Activated naive CD8-positive, alpha-beta T cell (primary cell): ENCODE measurements around the gene TNFRSF12A.
"Not testable (repeated sequence)": the region's sequence is repeated elsewhere in the genome, so short reads cannot be mapped to it uniquely, and the experiment has no call there.

Experiments
- H3K27ac Mint-ChIP-seq: one replicate; pipeline ENCODE4 v1.8.0; 2021; ENCODE audit warnings: mixed read lengths
- H3K27me3 Mint-ChIP-seq: one replicate; pipeline ENCODE4 v1.8.0; 2021; ENCODE audit warnings: mixed read lengths
- H3K36me3 Mint-ChIP-seq: one replicate; pipeline ENCODE4 v1.8.0; 2021; ENCODE audit warnings: mixed read lengths
- H3K4me1 Mint-ChIP-seq: one replicate; pipeline ENCODE4 v1.8.0; 2021; ENCODE audit warnings: low read depth, mixed read lengths
- H3K4me3 Mint-ChIP-seq: one replicate; pipeline ENCODE4 v1.8.0; 2021; ENCODE audit warnings: mild to moderate bottlenecking, mixed read lengths
- H3K9me3 Mint-ChIP-seq: one replicate; pipeline ENCODE4 v1.8.0; 2021; ENCODE audit warnings: low read depth, mixed read lengths

The TNFRSF12A gene

DNA sequence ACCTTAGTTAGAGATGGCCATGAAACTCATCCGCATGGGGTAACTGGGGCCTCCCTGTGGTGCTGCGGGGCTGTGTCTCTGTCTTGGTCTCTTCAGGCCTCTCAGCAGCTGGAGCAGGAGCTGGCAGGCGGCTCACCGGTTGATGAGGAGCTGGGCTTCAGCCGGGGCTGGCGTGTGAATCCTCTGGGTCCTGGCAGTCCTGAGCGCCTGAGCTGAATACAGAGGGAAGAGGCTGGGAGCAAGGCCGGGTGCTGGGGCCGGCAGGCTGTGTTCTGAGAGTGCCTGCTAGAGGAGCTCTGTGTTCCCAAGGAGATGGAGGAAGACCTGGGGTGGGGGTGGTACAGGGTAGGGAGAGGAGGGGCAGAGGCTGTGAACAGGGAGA, 35.6 kb downstream of the TNFRSF12A start:
- not testable (repeated sequence) for H3K27ac Mint-ChIP-seq
- peak overlapping the region; percentile 65 for H3K4me3 Mint-ChIP-seq

DNA sequence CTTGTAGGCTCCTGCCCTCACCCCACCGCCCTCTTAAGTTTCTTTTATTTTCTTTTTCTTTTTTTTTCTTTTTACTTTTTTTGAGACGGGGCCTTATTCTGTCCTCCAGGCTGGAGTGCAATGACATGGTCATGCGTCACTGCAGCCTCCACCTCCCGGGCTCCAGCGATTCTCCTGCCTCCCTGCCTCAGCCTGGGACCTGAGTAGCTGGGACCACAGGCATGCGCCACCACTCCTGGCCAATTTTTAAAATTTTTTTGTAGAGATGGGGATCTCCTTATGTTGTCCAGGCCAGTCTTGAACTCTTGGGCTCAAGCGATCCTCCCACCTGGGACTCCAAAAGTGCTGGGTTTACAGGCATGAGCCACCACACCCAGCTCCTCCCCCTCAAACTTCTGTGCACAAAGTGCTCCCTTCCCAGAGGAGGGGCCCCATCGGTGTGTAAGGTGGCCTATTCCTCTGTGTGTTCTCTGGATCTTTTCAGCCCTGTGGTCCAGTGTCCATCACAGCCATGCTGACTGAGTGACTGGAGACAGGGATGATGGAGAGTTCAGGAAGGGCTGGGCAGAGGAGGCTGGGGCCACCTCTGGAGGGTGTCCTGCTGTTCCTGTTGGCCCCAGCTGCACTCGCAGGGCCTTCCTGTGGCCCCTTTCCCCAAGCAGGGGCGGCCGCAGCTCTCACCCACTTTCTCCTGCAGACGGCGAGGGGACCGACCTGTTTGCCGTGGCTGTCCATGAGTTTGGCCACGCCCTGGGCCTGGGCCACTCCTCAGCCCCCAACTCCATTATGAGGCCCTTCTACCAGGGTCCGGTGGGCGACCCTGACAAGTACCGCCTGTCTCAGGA, 36.4 kb downstream of the TNFRSF12A start:
- no peaks in the 10 kb centered on the region for H3K9me3 Mint-ChIP-seq
- no peak overlapping the region for H3K27ac Mint-ChIP-seq
- no peak overlapping the region for H3K4me3 Mint-ChIP-seq
- peaks cover 2% of the 10 kb centered on the region for H3K36me3 Mint-ChIP-seq
- H3K4me1 Mint-ChIP-seq = peaks cover 43% of the 10 kb centered on the region
- H3K27me3 Mint-ChIP-seq = no peaks in the 10 kb centered on the region

More for the DNA sequence above, 35.6 kb downstream of the TNFRSF12A start:
- peaks cover 46% of the 10 kb centered on the region for H3K4me1 Mint-ChIP-seq
- H3K36me3 Mint-ChIP-seq, H3K9me3 Mint-ChIP-seq, H3K27me3 Mint-ChIP-seq: not testable (repeated sequence)

DNA sequence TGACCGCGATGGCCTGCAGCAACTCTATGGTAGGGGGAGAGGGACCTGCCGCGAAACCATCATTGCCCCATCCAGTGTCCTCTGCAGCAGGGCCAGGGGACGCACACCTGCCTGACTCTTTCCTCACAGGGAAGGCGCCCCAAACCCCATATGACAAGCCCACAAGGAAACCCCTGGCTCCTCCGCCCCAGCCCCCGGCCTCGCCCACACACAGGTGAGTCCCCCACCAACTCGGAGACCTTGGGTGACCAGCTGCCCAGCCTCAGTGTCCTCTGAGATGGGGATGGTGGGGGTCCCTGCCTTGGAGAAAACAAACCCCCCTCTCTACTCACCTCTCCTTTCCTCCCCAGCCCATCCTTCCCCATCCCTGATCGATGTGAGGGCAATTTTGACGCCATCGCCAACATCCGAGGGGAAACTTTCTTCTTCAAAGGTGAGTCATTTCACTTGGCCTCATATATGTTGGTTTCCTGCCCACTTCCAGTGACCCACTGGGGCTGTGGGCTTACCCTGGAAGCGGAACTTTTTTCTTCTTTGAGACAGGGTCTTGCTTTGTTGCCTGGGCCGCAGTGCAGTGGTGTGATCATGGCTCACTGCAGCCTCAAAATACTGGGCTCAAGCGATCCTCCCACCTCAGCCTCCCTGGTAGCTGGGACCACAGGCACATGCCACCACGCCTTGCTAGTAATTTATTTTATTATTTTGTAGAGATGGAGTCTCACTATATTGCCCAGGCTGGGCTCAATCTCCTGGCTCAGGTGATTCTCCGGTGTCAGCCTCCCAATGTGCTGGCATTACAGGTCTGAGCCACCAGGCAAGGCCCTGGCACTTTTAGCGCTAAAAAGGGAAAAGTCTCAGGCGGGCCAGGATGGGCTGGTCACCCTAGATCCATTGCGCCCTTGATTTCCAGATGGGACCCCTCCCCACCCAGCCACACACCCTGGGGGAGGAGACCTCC, 37.3 kb downstream of the TNFRSF12A start:
- H3K27me3 Mint-ChIP-seq = no peaks in the 10 kb centered on the region
- peak overlapping the region; percentile 10 for H3K27ac Mint-ChIP-seq
- H3K4me3 Mint-ChIP-seq = peak overlapping the region; percentile 42
- H3K9me3 Mint-ChIP-seq = no peaks in the 10 kb centered on the region
- H3K36me3 Mint-ChIP-seq = peaks cover 2% of the 10 kb centered on the region
- H3K4me1 Mint-ChIP-seq = peaks cover 42% of the 10 kb centered on the region

DNA sequence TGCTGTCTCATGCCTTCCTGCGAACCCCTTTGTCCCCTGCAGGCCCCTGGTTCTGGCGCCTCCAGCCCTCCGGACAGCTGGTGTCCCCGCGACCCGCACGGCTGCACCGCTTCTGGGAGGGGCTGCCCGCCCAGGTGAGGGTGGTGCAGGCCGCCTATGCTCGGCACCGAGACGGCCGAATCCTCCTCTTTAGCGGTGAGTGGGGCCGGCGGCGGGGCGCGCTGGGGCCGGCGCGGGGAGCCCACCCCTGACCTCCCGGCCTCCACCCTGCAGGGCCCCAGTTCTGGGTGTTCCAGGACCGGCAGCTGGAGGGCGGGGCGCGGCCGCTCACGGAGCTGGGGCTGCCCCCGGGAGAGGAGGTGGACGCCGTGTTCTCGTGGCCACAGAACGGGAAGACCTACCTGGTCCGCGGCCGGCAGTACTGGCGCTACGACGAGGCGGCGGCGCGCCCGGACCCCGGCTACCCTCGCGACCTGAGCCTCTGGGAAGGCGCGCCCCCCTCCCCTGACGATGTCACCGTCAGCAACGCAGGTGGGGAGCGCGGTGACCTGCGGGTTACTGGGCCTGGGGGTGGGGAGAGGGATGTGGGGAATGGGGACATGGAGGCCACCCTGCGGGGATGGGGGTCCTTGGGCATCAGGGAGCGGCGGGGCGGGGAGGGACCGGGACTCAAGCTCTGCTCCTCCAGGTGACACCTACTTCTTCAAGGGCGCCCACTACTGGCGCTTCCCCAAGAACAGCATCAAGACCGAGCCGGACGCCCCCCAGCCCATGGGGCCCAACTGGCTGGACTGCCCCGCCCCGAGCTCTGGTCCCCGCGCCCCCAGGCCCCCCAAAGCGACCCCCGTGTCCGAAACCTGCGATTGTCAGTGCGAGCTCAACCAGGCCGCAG, 38.2 kb downstream of the TNFRSF12A start:
- Mint-ChIP-seq H3K36me3 (peaks cover 2% of the 10 kb centered on the region), H3K27ac (no peak overlapping the region), H3K4me1 (peaks cover 43% of the 10 kb centered on the region), H3K27me3 (no peaks in the 10 kb centered on the region), H3K4me3 (peak overlapping the region; percentile 82), H3K9me3 (no peaks in the 10 kb centered on the region)

DNA sequence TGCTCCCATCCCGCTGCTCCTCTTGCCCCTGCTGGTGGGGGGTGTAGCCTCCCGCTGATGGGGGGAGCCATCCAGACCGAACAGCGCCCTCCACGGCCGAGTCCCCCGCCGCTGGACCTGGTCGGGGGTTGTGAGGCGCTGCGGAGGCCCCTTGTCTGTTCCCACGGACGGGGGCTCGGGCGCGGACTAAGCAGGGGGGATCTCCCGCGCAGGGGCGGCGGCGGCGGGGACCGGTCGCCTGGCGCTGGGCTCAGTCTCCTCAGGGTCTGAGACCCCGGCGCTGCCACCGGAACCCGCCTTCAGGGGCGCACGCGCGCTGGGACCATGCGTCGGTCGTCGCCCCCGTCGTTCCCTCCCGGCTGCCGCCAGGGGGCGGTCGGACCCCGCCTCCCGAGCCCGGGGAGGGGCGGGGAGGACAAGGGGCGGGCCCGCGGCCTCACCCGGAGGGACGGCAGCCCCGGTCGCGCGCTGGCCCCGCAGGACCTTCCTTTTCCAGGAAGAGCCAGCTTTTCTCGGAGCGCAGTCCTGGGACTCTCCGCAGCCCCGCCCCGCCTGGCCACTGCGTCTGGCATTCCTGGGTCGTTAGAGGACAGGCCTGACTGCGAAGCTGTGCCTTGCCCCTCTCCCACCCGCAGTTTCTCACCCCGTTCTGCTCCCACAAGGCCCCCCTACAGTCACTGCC, 39.0 kb downstream of the TNFRSF12A start:
- H3K36me3 Mint-ChIP-seq = no peaks in the 10 kb centered on the region
- H3K27me3 Mint-ChIP-seq = no peaks in the 10 kb centered on the region
- peak overlapping the region; percentile 86 for H3K27ac Mint-ChIP-seq
- peak overlapping the region; percentile 87 for H3K4me3 Mint-ChIP-seq
- no peaks in the 10 kb centered on the region for H3K9me3 Mint-ChIP-seq
- peaks cover 41% of the 10 kb centered on the region for H3K4me1 Mint-ChIP-seq

DNA sequence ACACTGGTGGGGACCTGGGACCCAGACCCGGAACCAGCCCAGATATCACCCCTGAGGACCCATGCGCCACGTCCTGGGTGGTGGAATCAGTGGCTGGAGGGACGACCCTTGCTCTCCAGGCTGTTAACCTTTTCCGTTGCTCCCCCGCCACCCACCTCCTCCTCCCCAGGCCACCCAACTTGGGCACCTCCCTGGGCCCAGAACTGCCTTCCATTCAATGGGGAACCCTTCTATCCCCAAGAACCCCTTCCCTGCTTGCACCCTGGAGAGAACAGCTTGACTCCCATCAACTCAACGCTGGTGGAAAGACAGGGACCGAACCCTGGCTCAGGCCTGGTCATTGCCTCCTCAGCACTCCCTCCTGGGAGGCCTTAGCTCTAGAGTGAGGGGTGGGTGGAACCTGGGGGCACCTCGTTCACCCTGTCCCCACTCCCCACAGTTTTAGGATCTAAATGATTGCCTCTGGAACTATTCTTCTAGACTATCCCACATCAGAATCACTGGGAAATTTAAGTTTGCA, 39.6 kb downstream of the TNFRSF12A start:
- Mint-ChIP-seq H3K9me3 (no peaks in the 10 kb centered on the region), H3K4me3 (peak overlapping the region; percentile 87), H3K27ac (peak overlapping the region; percentile 86), H3K27me3 (no peaks in the 10 kb centered on the region), H3K4me1 (peaks cover 42% of the 10 kb centered on the region), H3K36me3 (no peaks in the 10 kb centered on the region)

DNA sequence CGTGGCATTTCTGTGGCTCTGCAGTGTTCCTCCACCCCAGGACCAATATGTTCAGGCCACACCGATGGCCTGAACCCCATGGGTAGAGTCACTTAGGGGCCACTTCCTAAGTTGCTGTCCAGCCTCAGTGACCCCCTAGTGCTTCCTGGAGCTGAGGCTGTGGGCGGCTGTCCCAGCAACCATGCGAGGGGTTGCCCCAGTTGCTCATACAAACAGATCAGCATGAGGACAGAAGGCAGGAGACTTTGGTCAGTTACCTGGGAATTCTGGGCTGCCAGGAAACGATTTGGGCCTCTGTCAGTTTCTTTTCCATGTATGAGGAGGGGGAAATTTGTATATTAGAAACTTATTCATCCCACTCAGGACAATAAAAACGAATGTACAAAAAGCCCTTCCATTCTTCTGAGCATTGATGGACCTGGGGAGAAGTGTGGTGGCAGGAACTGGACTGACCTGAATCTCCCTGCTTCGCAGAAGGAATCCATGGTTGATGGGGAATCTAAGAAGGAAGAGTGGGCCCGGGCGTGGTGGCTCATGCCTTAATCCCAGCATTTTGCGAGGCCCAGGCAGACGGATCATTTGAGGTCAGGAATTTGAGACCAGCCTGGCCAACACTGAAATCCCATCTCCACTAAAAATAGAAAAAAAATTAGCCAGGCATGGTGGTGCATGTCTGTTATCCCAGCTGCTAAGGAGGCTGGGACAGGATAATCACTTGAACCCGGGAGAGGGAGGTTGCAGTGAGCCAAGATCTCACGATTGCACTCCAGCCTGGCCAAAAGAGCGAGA, 40.4 kb downstream of the TNFRSF12A start:
- Mint-ChIP-seq H3K27ac (peak overlapping the region; percentile 86), H3K4me3 (peak overlapping the region; percentile 87), H3K27me3 (no peaks in the 10 kb centered on the region), H3K4me1 (peaks cover 42% of the 10 kb centered on the region), H3K9me3 (no peaks in the 10 kb centered on the region), H3K36me3 (peaks cover under 1% of the 10 kb centered on the region)

DNA sequence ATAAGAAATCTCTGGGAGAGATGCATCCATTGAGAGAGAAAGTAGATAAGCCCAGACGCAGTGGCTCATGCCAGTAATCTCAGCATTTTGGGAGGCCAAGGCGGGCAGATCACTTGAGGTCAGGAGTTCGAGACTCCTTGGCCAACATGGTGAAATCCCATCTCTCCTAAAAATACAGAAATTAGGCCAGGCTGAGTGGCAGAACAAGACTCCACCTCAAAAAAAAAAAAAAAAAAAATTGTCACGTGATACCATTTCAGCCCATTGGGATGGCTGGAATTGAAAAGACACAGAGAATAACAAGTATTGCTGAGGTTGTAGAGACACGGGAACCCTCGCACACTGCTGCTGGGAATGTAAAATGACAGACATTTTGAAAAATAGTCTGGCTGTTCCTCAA, 42.4 kb downstream of the TNFRSF12A start:
- no peaks in the 10 kb centered on the region for H3K27me3 Mint-ChIP-seq
- no peak overlapping the region for H3K4me3 Mint-ChIP-seq
- H3K4me1 Mint-ChIP-seq = peaks cover 33% of the 10 kb centered on the region
- H3K9me3 Mint-ChIP-seq = no peaks in the 10 kb centered on the region
- H3K36me3 Mint-ChIP-seq = peaks cover 8% of the 10 kb centered on the region
- H3K27ac Mint-ChIP-seq = peak overlapping the region; percentile 10

DNA sequence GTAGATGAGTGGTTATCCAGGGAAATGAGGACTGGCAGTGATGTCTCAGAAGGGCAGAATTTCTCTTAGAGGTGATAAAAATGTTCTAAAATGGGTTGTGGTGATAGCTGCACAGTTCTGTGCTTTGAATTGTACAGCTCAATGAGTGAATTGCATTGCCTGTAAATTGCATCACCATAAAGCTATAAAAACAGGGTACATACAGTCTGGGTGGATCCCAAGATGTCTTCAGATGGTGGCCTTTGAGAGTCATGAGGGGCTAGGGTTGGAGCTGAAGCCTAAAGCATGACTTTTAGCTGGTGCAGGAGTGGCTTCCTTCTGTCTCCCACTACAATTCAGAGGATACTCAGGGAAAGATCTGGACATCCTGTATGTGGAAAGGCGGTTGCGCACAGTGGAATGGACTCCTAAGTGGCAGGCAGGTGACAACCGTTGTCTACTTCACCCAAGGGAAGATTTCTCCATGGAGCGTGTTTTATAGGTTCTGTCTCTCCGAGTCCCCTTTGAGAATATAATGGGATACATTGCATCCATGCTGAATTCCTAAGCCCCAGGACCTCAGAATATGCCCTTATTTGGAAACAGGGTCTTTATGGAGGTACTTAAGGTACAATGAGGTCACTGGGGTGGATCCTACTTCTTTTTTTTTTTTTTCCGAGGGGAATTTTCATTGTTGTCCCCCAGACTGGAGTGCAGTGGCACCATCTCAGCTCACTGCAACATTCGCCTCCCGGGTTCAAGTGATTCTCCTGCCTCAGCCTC, 43.6 kb downstream of the TNFRSF12A start:
- peaks cover 35% of the 10 kb centered on the region for H3K4me1 Mint-ChIP-seq

DNA sequence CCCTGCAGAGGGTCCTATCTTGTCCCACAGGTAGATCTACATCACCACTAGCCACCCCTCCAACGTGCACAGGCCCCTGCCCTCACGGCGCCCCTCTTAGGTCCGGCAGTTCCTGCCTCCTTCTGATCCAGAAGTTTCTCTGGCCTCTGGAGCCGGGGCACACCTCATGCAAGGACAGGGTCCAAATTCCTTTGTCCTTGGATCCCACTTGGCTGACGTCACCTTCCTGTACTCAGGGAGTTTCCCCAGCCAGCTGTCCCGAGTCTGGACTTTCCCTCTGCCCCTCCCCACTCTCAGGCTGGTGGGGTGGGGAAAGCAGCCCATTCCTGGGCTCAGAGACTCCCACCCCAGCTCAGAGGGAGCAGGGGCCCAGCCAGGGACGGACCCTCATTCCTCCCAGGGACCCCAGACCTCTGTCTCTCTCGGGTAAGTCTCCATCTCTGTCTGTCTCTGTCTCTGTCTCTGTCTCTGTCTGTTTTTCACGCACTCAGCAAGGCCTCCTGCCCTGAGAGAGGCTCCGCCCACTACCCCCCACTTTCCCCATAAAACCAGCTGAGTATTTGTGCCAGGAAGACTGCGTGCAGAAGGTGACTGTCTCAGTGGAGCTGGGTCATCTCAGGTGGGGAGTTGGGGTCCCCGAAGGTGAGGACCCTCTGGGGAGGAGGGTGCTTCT, 45.0 kb downstream of the TNFRSF12A start, which contains the start of gene IL32:
TSS of gene IL32 (plus strand) at position 572 of the 673 bp plus-strand sequence. CDS start 172 bp downstream, outside the sequence.
- no peaks in the 10 kb centered on the region for H3K27me3 Mint-ChIP-seq
- H3K27ac Mint-ChIP-seq = peak within 1 kb of the TSS; percentile 100
- H3K4me3 Mint-ChIP-seq = peak within 1 kb of the TSS; percentile 100
- H3K9me3 Mint-ChIP-seq = no peaks in the 10 kb centered on the region
- peaks cover 37% of the 10 kb centered on the region for H3K4me1 Mint-ChIP-seq
- peaks cover 18% of the 10 kb centered on the region for H3K36me3 Mint-ChIP-seq

More for the DNA sequence above, 43.6 kb downstream of the TNFRSF12A start:
- Mint-ChIP-seq H3K27me3 (no peaks in the 10 kb centered on the region), H3K36me3 (peaks cover 10% of the 10 kb centered on the region), H3K4me3 (peak overlapping the region; percentile 60), H3K27ac (peak overlapping the region; percentile 100), H3K9me3 (no peaks in the 10 kb centered on the region)

DNA sequence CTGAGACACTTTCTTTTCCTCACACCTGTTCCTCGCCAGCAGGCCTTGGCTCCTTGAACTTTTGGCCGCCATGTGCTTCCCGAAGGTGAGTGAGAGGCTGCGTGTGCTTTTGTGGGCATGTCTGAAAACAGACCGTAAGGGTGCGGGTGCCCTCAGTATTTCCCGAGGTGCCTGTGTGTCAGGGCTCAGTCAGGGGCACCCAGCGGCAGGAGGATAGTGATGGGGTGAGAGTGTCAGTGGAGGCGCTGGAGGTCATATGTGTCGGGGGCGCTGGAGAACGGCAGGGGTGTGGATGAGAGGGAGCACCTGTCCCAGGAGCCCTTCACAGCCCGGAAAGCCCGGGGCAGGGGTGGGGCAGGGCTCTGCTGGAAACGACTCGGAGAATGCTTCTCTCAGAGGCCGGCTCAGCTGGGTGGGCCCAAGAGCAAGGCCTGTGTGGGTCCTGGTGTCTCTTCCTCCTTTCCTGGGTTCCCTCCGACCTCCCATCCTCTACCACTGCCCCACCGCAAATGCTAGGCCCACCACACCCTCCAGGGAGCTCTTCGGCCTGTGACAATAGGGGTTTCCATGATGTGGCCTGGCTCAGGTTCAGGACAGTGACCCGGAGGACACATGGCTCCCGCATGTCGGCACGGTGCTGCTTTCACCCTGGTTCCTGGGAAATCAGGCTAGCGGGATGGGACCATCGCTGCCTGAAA, 45.7 kb downstream of the TNFRSF12A start:
- Mint-ChIP-seq H3K4me3 (peak overlapping the region; percentile 100), H3K9me3 (no peaks in the 10 kb centered on the region), H3K27me3 (no peaks in the 10 kb centered on the region), H3K4me1 (peaks cover 41% of the 10 kb centered on the region), H3K27ac (peak overlapping the region; percentile 100), H3K36me3 (peaks cover 18% of the 10 kb centered on the region)

DNA sequence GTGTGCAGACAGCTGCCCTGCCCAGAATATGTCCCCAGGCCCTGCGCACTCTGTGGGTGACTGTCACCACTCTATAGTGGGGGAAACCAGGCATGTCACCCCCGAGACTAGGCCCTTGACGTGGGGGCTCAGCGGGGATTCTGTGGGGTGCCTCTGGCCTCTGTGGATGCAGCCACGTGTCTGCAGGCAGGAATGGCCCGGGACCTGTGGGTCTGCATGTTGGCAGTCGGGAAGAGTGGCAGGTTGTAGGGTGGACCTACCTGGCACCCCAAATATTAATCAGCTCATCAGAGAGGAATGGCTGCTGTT, 46.2 kb downstream of the TNFRSF12A start:
- Mint-ChIP-seq H3K4me3 (peak overlapping the region; percentile 100), H3K27me3 (no peaks in the 10 kb centered on the region), H3K4me1 (peaks cover 46% of the 10 kb centered on the region), H3K27ac (peak overlapping the region; percentile 100), H3K9me3 (no peaks in the 10 kb centered on the region), H3K36me3 (peaks cover 18% of the 10 kb centered on the region)
